DND-41 (cell line): ENCODE measurements around the gene ARRDC4.

ENCODE experiments used
- ATAC-seq: fragments of 200-7000 bp; cut with Tn5 transposase; 3 replicates; pipeline ENCODE4 v1.9.1; 2021; ENCODE audit warnings: low read depth; ENCODE audit not compliant: insufficient read depth
- DNase-seq: peaks from one replicate; pipeline ENCODE4 v3.0.0-alpha.2; 2020
- H2AFZ ChIP-seq: 2 replicates; pipeline ENCODE4 v1.6.0; 2012; ENCODE audit warnings: low read depth, low read length
- H3K27ac ChIP-seq: 2 replicates; pipeline ENCODE4 v1.5.1; 2012; ENCODE audit warnings: low read length, inconsistent platforms
- H3K27me3 ChIP-seq: fragments of 200-600 bp; sonication (generic); 2 replicates; pipeline ENCODE4 v1.6.0; 2012; ENCODE audit warnings: low read length, mild to moderate bottlenecking, inconsistent platforms; ENCODE audit not compliant: insufficient read depth, poor library complexity
- H3K36me3 ChIP-seq: 2 replicates; pipeline ENCODE4 v1.5.1; 2012; ENCODE audit warnings: low read length, inconsistent platforms; ENCODE audit not compliant: insufficient read depth
- H3K4me1 ChIP-seq: 2 replicates; pipeline ENCODE4 v1.5.1; 2012; ENCODE audit warnings: mild to moderate bottlenecking, low read length; ENCODE audit not compliant: insufficient read depth
- H3K4me2 ChIP-seq: 2 replicates; pipeline ENCODE4 v1.6.0; 2012; ENCODE audit warnings: mild to moderate bottlenecking, moderate library complexity, low read length, inconsistent platforms; ENCODE audit not compliant: insufficient read depth
- H3K4me3 ChIP-seq, 2 experiments: fragments of 200-600 bp in 1 of 2; shearing (Covaris generic) in 1 of 2; 2 replicates each; pipeline ENCODE4 v1.5.1; 2012 to 2016; ENCODE audit warnings: inconsistent platforms in 2 of 2, low read length in 2 of 2, mild to moderate bottlenecking in 2 of 2, low read depth in 1 of 2, moderate library complexity in 1 of 2
- H3K79me2 ChIP-seq: 2 replicates; pipeline ENCODE4 v1.6.0; 2012; ENCODE audit warnings: low read length, inconsistent platforms; ENCODE audit not compliant: insufficient read depth
- H3K9ac ChIP-seq: 2 replicates; pipeline ENCODE4 v1.6.0; 2012; ENCODE audit warnings: low read depth, mild to moderate bottlenecking, inconsistent platforms, low read length, moderate library complexity
- H3K9me3 ChIP-seq: 2 replicates; pipeline ENCODE4 v1.5.1; 2012; ENCODE audit warnings: low read length, moderate library complexity, mild to moderate bottlenecking, inconsistent platforms; ENCODE audit not compliant: insufficient read depth, severe bottlenecking
- H4K20me1 ChIP-seq: 2 replicates; pipeline ENCODE4 v1.6.0; 2012; ENCODE audit warnings: low read length; ENCODE audit not compliant: insufficient read depth
- EZH2 ChIP-seq: IDR thresholded peaks from 3 replicates; pipeline ENCODE4 v1.6.1; 2012; ENCODE audit warnings: borderline replicate concordance, low read depth, mild to moderate bottlenecking, moderate library complexity, low read length, inconsistent platforms; ENCODE audit not compliant: severe bottlenecking
- TF ChIP-seq, protein P1 (sequence below): IDR thresholded peaks from 2 replicates; pipeline ENCODE4 v1.5.1; 2012; ENCODE audit warnings: borderline replicate concordance, low read length, moderate library complexity, mild to moderate bottlenecking; ENCODE audit not compliant: poor library complexity, severe bottlenecking; ENCODE audit errors: extremely low read depth

Gene ARRDC4

DNA sequence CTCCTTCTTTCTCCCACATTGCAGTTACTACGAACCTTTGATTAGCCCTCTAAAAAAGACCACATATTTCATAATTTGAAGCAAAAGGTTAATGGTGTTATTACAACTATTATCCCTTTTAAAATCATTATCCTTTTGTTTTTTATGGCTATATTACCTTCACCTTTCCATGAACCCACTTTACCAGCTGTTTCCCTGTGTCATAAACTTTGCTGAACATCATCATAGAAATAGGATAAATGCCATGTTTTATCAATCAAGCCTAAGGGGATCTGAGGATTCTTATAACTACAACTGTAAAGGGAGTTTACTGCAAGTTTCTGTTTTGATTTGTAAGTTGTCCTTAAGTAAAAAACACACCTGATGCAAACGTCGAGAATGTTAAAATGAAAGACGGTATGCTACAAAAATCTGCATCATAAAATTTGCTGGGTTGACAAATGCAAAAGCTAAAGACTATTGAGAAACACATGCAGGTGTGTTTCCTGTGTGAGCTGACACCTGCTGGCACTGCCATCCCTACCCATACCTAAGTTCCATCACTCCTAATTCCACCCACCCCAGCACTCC, 39.1 kb upstream of the ARRDC4 start:
- Histone ChIP-seq H2AFZ (no peak overlapping the region), H3K4me3 (no peak overlapping the region), H3K79me2 (no peaks in the 10 kb centered on the region), H4K20me1 (no peaks in the 10 kb centered on the region), H3K36me3 (no peaks in the 10 kb centered on the region), H3K27me3 (no peaks in the 10 kb centered on the region), H3K4me2 (no peak overlapping the region), H3K9ac (no peak overlapping the region), H3K27ac (no peak overlapping the region), H3K4me1 (peaks cover 5% of the 10 kb centered on the region; the same call in 1 of the 2 replicates), H3K9me3 (peaks cover 23% of the 10 kb centered on the region)
- TF ChIP-seq EZH2: no peak
- TF ChIP-seq, protein P1, sequence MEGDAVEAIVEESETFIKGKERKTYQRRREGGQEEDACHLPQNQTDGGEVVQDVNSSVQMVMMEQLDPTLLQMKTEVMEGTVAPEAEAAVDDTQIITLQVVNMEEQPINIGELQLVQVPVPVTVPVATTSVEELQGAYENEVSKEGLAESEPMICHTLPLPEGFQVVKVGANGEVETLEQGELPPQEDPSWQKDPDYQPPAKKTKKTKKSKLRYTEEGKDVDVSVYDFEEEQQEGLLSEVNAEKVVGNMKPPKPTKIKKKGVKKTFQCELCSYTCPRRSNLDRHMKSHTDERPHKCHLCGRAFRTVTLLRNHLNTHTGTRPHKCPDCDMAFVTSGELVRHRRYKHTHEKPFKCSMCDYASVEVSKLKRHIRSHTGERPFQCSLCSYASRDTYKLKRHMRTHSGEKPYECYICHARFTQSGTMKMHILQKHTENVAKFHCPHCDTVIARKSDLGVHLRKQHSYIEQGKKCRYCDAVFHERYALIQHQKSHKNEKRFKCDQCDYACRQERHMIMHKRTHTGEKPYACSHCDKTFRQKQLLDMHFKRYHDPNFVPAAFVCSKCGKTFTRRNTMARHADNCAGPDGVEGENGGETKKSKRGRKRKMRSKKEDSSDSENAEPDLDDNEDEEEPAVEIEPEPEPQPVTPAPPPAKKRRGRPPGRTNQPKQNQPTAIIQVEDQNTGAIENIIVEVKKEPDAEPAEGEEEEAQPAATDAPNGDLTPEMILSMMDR: no peak
- ATAC-seq (no peak), DNase-seq (no peak)

GRCh38 chr15:97929456-97930229, 30.9 kb upstream of the ARRDC4 start:
- no peak for TF ChIP-seq EZH2
- TF ChIP-seq, protein P1: no peak
- H3K79me2 ChIP-seq: no peaks in the 10 kb centered on the region
- DNase-seq (no peak), ATAC-seq (no peak)
- H3K27me3 ChIP-seq: no peaks in the 10 kb centered on the region
- no peaks in the 10 kb centered on the region; the same call in 1 of the 2 replicates for H3K4me1 ChIP-seq
- H3K27ac ChIP-seq: no peak overlapping the region
- H4K20me1 ChIP-seq: no peaks in the 10 kb centered on the region
- H3K4me3 ChIP-seq: no peak overlapping the region
- no peaks in the 10 kb centered on the region for H3K36me3 ChIP-seq
- no peak overlapping the region for H3K4me2 ChIP-seq
- H3K9me3 ChIP-seq: peaks cover 16% of the 10 kb centered on the region
- H2AFZ ChIP-seq: no peak overlapping the region
- no peak overlapping the region for H3K9ac ChIP-seq

GRCh38 chr15:97930230-97930629, 30.3 kb upstream of the ARRDC4 start:
- no peak for TF ChIP-seq EZH2
- TF ChIP-seq, protein P1: no peak
- no peak overlapping the region for H3K4me2 ChIP-seq
- no peak for ATAC-seq

More at GRCh38 chr15:97930230-97930629, 30.3 kb upstream of the ARRDC4 start:
- Histone ChIP-seq H3K4me3 (no peak overlapping the region), H3K27ac (no peak overlapping the region), H3K4me1 (no peaks in the 10 kb centered on the region; the same call in 1 of the 2 replicates), H3K9ac (no peak overlapping the region), H4K20me1 (no peaks in the 10 kb centered on the region), H3K79me2 (no peaks in the 10 kb centered on the region), H3K27me3 (no peaks in the 10 kb centered on the region), H3K36me3 (no peaks in the 10 kb centered on the region), H3K9me3 (peaks cover 10% of the 10 kb centered on the region), H2AFZ (peak overlapping the region; percentile 31; the same call in 1 of the 2 replicates)
- DNase-seq: no peak
